Activated B cell treated with CpG ODN at 0.5 μM for 24 hours (primary cell): ENCODE results near the gene FRMPD2. TPM values are rescaled to one million over a fixed set of nuclear protein-coding genes. Genes with fewer than 3 reads are reported as not detected.

Experiments used
- ATAC-seq: fragments of 200-7000 bp; cut with Tn5 transposase; one replicate; pipeline ENCODE4 v1.10.0; 2021; ENCODE audit warnings: low read depth, mild to moderate bottlenecking, moderate library complexity
- CTCF ChIA-PET: fragments of 350-600 bp; sonication (Branson Sonifier 250); formaldehyde crosslinking; loops from one replicate; lab custom pipeline; 2021; ENCODE audit warnings: antibody characterized with exemption; lab: Charles Lee
- POLR2A ChIA-PET: fragments of 350-600 bp; sonication (Branson Sonifier 250); formaldehyde crosslinking; loops from one replicate; lab custom pipeline; 2021; ENCODE audit warnings: antibody characterized with exemption; lab: Charles Lee
- DNase-seq: peaks from one replicate; pipeline ENCODE4 v3.0.0; 2022
- H3K27ac Mint-ChIP-seq: one replicate; pipeline ENCODE4 v1.8.0; 2020; ENCODE audit warnings: mixed read lengths
- H3K27me3 Mint-ChIP-seq: one replicate; pipeline ENCODE4 v1.8.0; 2021; ENCODE audit warnings: mixed read lengths
- H3K36me3 Mint-ChIP-seq: one replicate; pipeline ENCODE4 v1.8.0; 2021; ENCODE audit warnings: low read depth, mixed read lengths
- H3K4me1 Mint-ChIP-seq: one replicate; pipeline ENCODE4 v1.8.0; 2021; ENCODE audit warnings: mixed read lengths
- H3K4me3 Mint-ChIP-seq: one replicate; pipeline ENCODE4 v1.8.0; 2020; ENCODE audit warnings: mild to moderate bottlenecking, mixed read lengths
- H3K9me3 Mint-ChIP-seq: one replicate; pipeline ENCODE4 v1.8.0; 2020; ENCODE audit warnings: mixed read lengths
- intact Hi-C: fragments of 100-400 bp; cut with micrococcal nuclease; formaldehyde crosslinking; loops from one replicate; pipeline ENCODE4 v1.15.1; 2024
- total RNA-seq: library from RNA; stranded (reverse); gene quantifications from 2 replicates; pipeline ENCODE4 v1.2.3, GENCODE V29; 2022
- TF ChIP-seq, protein P1 (sequence below): fragments of 200-600 bp; IDR thresholded peaks from one replicate; pipeline ENCODE4 v1.8.0; 2022; ENCODE audit warnings: antibody characterized with exemption, mild to moderate bottlenecking

FRMPD2 gene, protein sequence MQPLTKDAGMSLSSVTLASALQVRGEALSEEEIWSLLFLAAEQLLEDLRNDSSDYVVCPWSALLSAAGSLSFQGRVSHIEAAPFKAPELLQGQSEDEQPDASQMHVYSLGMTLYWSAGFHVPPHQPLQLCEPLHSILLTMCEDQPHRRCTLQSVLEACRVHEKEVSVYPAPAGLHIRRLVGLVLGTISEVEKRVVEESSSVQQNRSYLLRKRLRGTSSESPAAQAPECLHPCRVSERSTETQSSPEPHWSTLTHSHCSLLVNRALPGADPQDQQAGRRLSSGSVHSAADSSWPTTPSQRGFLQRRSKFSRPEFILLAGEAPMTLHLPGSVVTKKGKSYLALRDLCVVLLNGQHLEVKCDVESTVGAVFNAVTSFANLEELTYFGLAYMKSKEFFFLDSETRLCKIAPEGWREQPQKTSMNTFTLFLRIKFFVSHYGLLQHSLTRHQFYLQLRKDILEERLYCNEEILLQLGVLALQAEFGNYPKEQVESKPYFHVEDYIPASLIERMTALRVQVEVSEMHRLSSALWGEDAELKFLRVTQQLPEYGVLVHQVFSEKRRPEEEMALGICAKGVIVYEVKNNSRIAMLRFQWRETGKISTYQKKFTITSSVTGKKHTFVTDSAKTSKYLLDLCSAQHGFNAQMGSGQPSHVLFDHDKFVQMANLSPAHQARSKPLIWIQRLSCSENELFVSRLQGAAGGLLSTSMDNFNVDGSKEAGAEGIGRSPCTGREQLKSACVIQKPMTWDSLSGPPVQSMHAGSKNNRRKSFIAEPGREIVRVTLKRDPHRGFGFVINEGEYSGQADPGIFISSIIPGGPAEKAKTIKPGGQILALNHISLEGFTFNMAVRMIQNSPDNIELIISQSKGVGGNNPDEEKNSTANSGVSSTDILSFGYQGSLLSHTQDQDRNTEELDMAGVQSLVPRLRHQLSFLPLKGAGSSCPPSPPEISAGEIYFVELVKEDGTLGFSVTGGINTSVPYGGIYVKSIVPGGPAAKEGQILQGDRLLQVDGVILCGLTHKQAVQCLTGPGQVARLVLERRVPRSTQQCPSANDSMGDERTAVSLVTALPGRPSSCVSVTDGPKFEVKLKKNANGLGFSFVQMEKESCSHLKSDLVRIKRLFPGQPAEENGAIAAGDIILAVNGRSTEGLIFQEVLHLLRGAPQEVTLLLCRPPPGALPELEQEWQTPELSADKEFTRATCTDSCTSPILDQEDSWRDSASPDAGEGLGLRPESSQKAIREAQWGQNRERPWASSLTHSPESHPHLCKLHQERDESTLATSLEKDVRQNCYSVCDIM (N-terminal part only)
- total RNA-seq, result not detected in 2 replicates

DNA sequence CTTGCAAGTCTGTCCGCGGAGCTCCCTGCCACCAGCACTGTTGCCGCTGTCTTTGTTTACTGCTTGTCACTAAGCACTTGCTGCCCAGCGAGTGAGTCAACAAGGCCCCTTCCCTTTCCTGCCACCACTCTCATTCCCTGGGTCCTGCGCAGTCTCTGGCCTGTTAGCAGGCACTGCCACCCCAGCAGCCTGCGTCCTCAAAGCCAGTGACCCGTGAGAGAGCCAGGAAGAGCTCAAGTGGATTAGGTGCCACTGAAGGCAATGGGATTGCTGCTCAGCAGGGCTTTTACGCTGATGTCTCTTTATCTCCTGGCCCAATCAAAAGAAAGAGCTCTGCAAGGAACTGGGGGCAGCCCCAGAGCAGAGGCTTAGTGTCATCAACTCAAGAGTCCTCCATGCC, at the start of gene FRMPD2:
TSS of gene FRMPD2 (minus strand) at position 61 of the 400 bp plus-strand sequence. CDS start 129 bp downstream, outside the sequence.
- Mint-ChIP-seq H3K4me3 (no peak within 1 kb of the TSS), H3K9me3 (no peaks in the 10 kb centered on the region), H3K4me1 (peaks cover 13% of the 10 kb centered on the region), H3K27me3 (no peaks in the 10 kb centered on the region), H3K27ac (no peak within 1 kb of the TSS), H3K36me3 (no peaks in the 10 kb centered on the region)
- POLR2A ChIA-PET, result no interaction called here
- no peak for DNase-seq
- CTCF ChIA-PET, result no interaction called here
- ATAC-seq, result no peak
- intact Hi-C loops, result no loop called here
- TF ChIP-seq, protein P1, sequence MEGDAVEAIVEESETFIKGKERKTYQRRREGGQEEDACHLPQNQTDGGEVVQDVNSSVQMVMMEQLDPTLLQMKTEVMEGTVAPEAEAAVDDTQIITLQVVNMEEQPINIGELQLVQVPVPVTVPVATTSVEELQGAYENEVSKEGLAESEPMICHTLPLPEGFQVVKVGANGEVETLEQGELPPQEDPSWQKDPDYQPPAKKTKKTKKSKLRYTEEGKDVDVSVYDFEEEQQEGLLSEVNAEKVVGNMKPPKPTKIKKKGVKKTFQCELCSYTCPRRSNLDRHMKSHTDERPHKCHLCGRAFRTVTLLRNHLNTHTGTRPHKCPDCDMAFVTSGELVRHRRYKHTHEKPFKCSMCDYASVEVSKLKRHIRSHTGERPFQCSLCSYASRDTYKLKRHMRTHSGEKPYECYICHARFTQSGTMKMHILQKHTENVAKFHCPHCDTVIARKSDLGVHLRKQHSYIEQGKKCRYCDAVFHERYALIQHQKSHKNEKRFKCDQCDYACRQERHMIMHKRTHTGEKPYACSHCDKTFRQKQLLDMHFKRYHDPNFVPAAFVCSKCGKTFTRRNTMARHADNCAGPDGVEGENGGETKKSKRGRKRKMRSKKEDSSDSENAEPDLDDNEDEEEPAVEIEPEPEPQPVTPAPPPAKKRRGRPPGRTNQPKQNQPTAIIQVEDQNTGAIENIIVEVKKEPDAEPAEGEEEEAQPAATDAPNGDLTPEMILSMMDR, result no peak

DNA sequence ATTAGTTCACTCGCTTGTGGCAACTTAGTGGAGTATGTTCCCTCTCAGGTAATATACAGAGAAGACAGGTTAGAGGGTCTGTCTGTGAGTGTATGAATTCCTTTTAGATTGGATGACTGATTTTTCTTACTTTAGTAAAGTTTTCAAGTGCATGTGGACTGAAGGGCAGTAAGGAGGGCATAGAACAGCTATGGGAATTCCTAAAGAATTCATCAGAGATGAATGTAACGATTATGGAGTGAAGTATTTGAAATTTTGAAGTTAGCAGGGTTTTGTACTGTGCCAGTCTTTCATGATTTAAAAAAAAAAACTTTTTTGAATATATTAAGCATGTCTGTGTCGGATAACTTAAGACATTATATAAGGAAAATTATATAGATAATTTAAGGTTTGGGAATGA, 47.5 kb upstream of the FRMPD2 start:
- ChIA-PET CTCF (no interaction called here), POLR2A (no interaction called here)
- H3K4me3 Mint-ChIP-seq, result no peak overlapping the region
- intact Hi-C loops, result no loop called here
- ATAC-seq (no peak), DNase-seq (no peak)
- no peak overlapping the region for H3K27ac Mint-ChIP-seq
- peaks cover 8% of the 10 kb centered on the region for H3K4me1 Mint-ChIP-seq
- TF ChIP-seq, protein P1, result no peak
- no peaks in the 10 kb centered on the region for H3K27me3 Mint-ChIP-seq
- H3K36me3 Mint-ChIP-seq, result peaks cover 9% of the 10 kb centered on the region
- H3K9me3 Mint-ChIP-seq, result no peaks in the 10 kb centered on the region

DNA sequence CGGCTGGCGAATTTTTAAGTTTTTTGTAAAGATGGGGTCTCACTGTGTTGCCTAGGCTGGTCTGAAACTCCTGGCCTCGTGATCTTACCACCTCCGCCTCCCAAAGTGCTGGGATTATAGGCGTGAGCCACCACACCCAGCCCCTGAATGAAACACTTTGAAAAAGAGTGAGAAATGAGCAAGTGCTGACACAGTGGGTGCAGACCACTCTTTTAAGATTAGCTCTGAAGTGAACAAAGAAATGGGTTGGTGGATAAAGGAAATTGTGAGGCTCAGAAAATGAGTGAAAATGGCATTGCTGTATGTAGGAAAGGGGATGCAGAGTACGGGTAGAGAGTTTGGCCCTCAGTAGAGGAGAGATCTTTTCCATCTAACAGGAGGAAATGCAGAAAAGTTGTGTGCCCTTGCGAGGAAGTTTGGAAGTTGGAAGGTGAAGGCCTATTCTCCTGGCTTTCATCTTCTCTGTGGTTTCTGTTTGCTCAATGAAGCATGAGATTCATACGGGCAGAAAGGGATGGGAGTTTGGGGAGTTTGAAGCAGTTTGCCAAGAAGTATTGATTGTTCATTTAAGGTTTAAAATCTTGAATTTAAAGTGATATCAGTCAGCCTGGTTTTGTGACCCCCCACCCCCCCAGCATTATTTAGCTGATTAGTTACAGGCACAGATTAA, 43.0 kb upstream of the FRMPD2 start:
- TF ChIP-seq, protein P1, result no peak
- Mint-ChIP-seq H3K27me3 (no peaks in the 10 kb centered on the region), H3K4me1 (no peaks in the 10 kb centered on the region), H3K36me3 (peaks cover 3% of the 10 kb centered on the region), H3K27ac (no peak overlapping the region), H3K9me3 (no peaks in the 10 kb centered on the region), H3K4me3 (no peak overlapping the region)
- no peak for ATAC-seq
- CTCF ChIA-PET, result no interaction called here
- POLR2A ChIA-PET, result no interaction called here
- no peak for DNase-seq
- intact Hi-C loops, result no loop called here

DNA sequence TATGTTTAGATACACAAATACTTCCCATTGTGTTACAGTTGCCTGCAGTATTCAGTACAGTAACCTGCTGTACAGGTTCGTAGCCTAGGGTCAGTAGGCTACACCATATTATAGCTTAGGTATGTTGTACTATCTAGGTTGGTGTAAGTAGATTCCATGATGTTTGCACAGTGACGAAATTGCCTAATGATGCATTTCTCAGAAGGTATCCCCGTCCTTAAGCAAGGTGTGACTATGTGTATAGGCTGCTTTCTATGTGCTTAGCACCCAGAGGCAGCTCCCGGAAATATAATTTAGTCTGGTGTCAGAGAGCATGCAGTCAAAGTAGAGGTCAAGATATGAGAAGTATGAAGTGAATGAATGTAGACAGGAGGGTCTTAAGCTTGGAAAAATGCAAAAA, 41.7 kb upstream of the FRMPD2 start:
- H3K27ac Mint-ChIP-seq, result no peak overlapping the region
- H3K36me3 Mint-ChIP-seq, result peaks cover 3% of the 10 kb centered on the region
- DNase-seq (no peak), ATAC-seq (no peak)
- intact Hi-C loops, result no loop called here
- no peaks in the 10 kb centered on the region for H3K9me3 Mint-ChIP-seq
- ChIA-PET POLR2A (interaction anchor here (0.6 kb wide), 1 partner anchor 317 kb away, joined by 3 read pairs; no protein-coding TSS in a partner anchor), CTCF (no interaction called here)
- H3K27me3 Mint-ChIP-seq, result no peaks in the 10 kb centered on the region
- H3K4me3 Mint-ChIP-seq, result no peak overlapping the region
- H3K4me1 Mint-ChIP-seq, result peaks cover 3% of the 10 kb centered on the region
- TF ChIP-seq, protein P1, result no peak
